Gastroesophageal sphincter (tissue), 3 donors: ENCODE results near the gene CD3G.

Experiments used
- CTCF ChIP-seq, 4 experiments: fragments of 200-600 bp in 2 of 4; fragments of 450-650 bp in 2 of 4; sonication (generic) in 1 of 4; IDR thresholded peaks; one replicate each; pipeline ENCODE4 v1.5.1; 2017 to 2019; ENCODE audit warnings: antibody characterized with exemption in 4 of 4, mild to moderate bottlenecking in 2 of 4, moderate library complexity in 2 of 4
- EP300 ChIP-seq: sonication (generic); formaldehyde crosslinking; IDR thresholded peaks from one replicate; pipeline ENCODE4 v1.6.1; 2017; ENCODE audit warnings: antibody characterized with exemption, mild to moderate bottlenecking
- POLR2A ChIP-seq, 2 donors: fragments of 450-650 bp; IDR thresholded peaks; one replicate each; pipeline ENCODE4 v1.6.1; 2017; ENCODE audit warnings: antibody characterized with exemption in 2 of 2, mild to moderate bottlenecking in 2 of 2, moderate library complexity in 1 of 2
- POLR2AphosphoS5 ChIP-seq: sonication (generic); formaldehyde crosslinking; IDR thresholded peaks from one replicate; pipeline ENCODE4 v1.6.1; 2017; ENCODE audit warnings: antibody characterized with exemption

- TF ChIP-seq POLR2A (IDR thresholded peaks at IDR 0.05) (peak in 1 of 2 donors; percentile 47), POLR2AphosphoS5 (peak; percentile 82), CTCF (IDR thresholded peaks at IDR 0.05) (no peak), EP300 (no peak)
These were observed 15.3 kb downstream of the CD3G start, which contains the start of gene UBE4A for GRCh38 chr11:118359295-118359958.
